HG02610 (cell line): Measurements from ENCODE around the gene STRIP2.

ENCODE experiments used
- ATAC-seq: cut with Tn5 transposase; IDR thresholded peaks from one replicate; pipeline ENCODE4 v1.9.1; 2021; ENCODE audit warnings: mild to moderate bottlenecking, moderate library complexity; ENCODE audit not compliant: unreplicated experiment

STRIP2 gene

GRCh38 chr7:129482781-129483180 lies 48.5 kb downstream of the STRIP2 start:
- ATAC-seq: no peak

GRCh38 chr7:129489491-129489890 lies 55.3 kb downstream of the STRIP2 start:
- ATAC-seq: no peak

DNA sequence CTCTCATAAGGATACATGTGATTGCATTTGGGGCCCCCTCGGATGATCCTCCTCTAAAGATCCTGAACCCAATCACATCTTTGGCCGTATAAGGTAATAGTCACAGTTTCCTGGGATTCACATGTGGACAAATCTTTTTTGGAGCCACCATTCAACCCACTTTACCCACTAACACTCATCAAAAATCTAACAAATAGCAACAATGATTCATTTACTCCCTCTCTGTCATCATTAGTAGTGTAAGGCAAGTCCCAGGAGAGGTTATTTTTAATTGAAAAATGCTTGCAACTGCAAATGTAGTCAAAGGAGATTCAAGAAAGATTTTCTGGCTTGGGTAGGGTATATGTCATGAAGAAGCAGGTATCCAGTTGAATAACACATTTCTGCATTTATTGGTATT lies 58.2 kb downstream of the STRIP2 start:
- ATAC-seq: no peak

DNA sequence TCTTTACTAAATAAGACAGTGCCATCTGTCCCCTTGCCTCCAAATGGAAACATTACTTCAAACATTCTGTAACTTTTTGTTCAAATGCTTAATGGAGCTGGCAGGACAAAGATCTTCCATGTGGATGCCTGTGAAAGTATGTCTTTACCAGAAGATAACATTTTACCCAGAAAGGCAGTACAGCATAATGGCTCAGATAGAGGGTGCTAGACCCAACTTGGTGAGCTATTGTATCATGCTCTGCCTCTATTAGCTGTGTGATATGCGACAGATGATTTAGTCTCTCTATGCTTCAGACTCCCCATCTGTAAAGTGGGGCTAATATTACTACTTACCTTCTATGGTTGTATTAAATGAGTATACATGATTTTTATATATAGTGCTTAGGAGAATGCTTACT lies 59.3 kb downstream of the STRIP2 start:
- peak; percentile 15 for ATAC-seq

DNA sequence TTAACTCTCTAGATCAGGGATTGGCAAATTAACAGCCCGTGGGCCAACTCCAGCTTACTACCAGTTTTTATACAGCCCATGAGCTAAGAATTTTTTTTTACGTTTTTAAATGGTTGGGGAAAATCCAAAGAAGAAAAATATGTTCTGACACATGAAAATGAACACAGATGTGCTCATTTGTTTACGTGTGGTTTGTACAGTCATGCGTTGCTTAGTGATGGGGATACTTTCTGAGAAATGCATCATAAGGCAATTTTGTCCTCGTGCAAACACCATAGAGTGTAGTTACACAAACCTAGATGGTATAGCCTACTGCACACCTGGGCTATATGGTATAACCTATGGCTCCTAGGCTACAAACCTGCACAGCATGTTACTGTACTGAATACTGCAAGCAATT lies 59.8 kb downstream of the STRIP2 start:
- ATAC-seq: peak; percentile 91

DNA sequence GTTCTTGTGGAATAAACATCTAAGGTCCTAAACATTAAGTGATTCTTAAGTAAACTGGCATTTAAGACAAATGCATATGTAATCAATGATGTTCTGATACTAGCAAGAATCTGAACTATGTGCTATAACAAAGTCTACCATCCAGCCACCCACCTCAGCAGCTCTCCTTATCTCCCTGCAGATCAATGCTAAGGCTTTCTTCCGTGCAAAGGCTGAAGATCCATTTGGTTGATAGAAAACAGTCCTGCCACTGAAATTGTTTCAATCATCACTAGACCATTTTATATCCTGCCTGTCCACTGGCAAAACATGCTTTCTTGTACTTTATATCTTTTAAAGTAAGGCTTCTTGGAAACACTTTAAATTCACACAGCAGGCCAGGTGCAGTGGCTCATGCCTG lies 61.8 kb downstream of the STRIP2 start:
- ATAC-seq: no peak

- ATAC-seq: no peak
Measured at GRCh38 chr7:129496653-129497052, 62.4 kb downstream of the STRIP2 start.

DNA sequence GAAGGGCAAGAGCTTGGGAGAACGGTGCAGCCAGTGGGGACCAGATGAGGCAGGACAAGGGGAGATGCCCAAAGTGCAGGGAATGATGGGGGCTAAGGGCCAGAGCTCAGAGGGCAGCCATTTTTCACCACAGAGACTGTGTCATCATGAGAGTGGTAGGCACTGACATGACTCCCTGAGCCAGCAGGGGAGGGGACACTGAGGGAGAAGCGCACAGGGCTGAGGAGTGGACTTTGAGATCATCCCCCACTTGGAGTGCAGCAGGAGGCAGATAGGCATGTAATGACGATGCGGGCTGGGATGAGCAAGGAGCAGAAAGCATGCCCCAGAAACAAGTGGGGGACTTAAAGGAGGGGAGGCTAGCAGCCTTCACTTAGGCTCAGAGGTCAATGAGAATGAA lies 62.9 kb downstream of the STRIP2 start:
- ATAC-seq: no peak

GRCh38 chr7:129498021-129498420 lies 63.8 kb downstream of the STRIP2 start:
- no peak for ATAC-seq

- ATAC-seq: peak; percentile 37
Measured at GRCh38 chr7:129499999-129500398, 65.8 kb downstream of the STRIP2 start.

DNA sequence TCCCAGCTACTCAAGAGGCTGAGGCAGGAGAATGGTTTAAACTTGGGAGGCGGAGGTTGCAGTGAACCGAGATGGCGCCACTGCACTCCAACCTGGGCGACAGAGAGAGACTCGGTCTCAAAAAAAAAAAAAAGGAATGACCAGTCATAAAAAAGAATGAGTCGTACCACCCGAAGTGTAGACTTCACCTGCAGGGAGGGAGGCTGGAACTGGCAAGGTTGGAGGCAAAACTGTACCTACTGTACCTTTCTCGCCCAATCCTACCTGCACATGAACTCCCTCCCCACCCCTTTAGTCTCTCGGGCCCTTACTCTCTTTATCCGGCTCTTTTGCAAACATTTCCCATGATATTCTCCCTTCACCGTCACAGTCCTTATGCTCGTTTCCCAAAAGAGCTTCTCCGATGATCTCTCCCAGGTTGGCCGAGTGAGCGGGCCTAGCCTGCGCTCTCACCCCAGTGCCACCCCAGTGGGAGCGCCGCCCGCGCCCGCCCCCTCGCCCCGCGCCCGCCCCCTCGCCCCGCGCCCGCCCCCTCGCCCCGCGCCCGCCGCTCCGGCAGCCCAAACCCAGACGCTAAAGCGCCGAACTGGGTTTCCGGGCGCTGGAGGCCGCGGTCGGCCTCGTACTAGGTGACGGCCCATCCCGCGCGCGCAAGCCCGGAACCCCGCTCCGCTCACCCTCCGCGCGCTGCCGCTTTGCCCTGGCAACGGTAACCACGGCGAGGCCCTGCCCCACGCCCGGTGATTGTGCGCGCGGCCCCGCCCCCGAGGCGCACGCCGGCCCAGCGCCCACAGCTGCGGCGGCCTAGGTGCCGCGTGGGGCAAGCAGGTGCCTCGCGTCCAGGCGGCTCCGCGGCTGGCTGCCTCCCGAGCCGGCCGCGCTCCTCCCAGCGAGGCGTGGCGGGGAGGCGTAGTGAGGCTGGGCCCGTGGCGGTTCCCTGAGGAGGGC lies 67.8 kb downstream of the STRIP2 start, which contains the start of gene SMKR1:
TSS of gene SMKR1 (plus strand) at position 772 of the 948 bp plus-strand sequence. CDS start 294 bp downstream, outside the sequence.
- ATAC-seq: peak; percentile 76

- no peak for ATAC-seq
Measured at GRCh38 chr7:129502708-129503685, 68.8 kb downstream of the STRIP2 start.

DNA sequence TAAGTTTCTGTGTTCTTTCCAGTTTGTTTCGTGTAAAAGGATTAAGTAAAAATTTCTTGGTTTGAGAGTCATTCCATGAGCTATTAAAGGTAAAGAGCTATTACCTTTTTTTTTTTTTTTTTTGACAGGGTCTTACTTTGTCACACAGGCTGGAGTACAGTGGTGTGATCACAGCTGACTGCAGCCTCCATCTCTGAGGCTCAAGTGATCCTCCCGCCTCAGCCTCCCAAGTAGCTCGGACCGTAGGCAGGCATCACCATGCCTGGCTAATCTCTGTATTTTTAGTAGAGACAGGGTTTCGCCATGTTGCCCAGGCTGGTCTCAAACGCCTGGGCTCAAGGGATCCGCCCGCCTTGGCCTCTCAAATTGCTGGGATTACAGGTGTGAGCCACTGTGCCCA lies 69.5 kb downstream of the STRIP2 start:
- ATAC-seq: no peak

DNA sequence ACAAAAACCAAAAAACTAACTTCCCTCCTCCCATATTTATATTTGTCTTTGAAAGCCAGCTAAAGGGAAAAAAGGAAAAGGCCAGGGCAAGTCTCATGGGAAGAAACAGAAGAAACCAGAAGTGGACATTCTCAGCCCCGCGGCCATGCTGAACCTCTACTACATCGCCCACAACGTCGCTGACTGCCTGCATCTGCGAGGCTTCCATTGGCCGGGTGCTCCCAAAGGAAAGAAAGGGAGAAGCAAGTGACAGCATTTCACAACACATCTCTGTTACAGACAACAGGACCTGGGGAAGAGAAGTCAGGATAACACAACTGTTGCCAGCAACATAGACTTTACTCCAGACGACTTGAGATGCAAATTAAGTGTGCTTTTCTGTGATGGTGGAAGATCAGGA lies 78.0 kb downstream of the STRIP2 start:
- ATAC-seq: no peak

DNA sequence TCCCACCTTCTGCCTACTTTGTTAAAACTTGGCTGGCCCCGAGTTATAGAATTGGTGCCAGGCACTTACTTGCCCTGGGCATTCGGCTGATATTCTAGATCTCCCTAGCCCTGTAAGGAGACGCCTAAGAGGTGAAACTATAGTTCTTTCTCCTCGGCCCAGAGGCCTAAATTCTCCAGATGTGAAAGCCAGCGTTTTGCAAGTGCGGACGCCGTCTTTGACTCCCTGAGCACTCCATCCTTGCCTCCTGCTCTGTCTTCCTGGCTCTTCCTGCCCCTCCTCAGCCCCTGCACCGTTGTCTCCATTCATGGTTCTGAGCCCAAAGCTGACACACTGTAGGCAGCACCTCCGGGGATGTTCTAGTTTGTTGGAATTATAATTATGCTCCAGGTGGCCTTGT lies 79.3 kb downstream of the STRIP2 start:
- ATAC-seq: no peak

GRCh38 chr7:129514683-129515082 lies 80.5 kb downstream of the STRIP2 start:
- ATAC-seq: no peak

- no peak for ATAC-seq
Measured at GRCh38 chr7:129515381-129515780, 81.1 kb downstream of the STRIP2 start.

DNA sequence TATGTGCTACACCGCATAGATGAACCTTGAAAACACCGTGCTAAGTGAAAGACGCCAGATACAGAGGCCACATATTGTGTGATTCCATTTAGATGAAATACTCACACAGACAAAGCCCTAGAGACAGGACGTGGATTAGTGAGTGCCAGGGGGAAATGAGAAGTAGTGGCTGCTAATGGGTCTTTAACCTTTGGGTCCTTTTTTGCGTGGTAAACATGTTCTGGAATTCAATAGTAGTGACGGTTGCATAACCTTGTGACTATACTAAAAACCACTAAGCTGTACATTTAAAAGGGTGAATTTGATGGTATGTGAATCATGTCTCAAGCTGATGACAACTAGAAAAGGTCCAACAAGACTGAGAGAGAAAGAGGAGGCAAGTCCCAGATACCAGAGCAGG lies 83.7 kb downstream of the STRIP2 start:
- ATAC-seq: no peak

- no peak for ATAC-seq
Measured at GRCh38 chr7:129519464-129519863, 85.2 kb downstream of the STRIP2 start.

DNA sequence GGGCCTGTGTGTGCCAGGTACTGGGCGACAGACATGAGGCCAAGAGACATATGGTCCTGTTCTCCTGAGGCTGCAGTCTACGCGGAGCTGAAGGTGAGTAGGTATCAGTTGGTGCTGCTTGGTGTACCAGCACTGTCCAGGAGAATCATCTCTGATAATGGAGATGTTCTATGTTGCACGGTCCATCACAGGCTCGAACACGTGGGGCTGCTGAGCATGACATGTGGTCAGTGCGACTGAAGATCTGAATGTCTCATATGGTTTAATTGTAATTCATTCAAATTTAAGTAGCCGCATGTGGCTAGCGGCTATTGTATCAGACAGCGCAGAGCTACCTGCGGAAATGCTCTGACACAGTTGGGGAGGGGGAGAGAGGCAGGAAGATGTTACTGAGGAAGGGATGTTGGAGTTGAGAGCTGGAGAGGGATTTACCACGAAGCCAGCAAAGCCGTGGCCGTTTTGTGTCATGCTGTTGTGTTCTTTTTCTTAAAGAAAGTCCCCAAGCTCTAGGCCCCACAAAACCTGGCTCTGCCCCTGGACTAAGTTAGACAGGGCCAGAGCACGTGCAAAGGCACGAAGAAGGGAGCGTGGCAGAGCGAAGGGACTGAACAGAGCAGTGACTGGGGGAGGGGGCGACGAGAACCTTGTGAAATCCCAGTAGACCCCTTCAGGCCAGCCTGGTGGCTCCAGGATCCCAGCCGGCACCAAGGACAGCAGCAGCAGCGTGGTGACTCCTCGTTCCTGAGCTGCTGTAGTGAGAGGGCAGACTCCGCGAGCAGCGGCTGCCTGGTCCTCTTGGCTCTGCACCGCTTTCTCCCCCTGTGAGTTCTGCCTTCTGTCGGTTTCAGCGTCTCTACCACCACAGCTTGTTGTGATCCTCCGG lies 88.1 kb downstream of the STRIP2 start:
- no peak for ATAC-seq

GRCh38 chr7:129522971-129523340 lies 88.7 kb downstream of the STRIP2 start:
- no peak for ATAC-seq
